Measurements from ENCODE around the gene TSPAN18. TPM values are rescaled to one million over a fixed set of nuclear protein-coding genes. Genes with fewer than 3 reads are reported as not detected.

Gene TSPAN18
- total RNA-seq, 4 donors from 2014 or later, result 6.7 to 13.1 (median 7.9) TPM

- no peak overlapping the region for H3K27ac ChIP-seq
Observed at GRCh38 chr11:44840085-44840478, 113.3 kb downstream of the TSPAN18 start.

GRCh38 chr11:44840521-44841251 lies 113.9 kb downstream of the TSPAN18 start:
- TF ChIP-seq POLR2A (IDR thresholded peaks at IDR 0.05) (no peak), EP300 (IDR thresholded peaks at IDR 0.05) (no peak), CTCF (IDR thresholded peaks at IDR 0.05) (no peak)
- Histone ChIP-seq H3K27ac (no peak overlapping the region), H3K4me1 (no peaks in the 10 kb centered on the region), H3K4me3 (no peak overlapping the region), H3K27me3 (no peaks in the 10 kb centered on the region), H3K9me3 (peaks cover 0 to 10% (median 0%) of the 10 kb centered on the region in 4 donors), H3K36me3 (peaks cover 0 to 2% (median 0%) of the 10 kb centered on the region in 3 donors)
- 86 to 93% methylated on average over 9 of the region's 9 CpGs for WGBS, 2 donors
- DNase-seq (ENCODE audit: low spot score in 2 of 2), result no peak

More at GRCh38 chr11:44840085-44840478, 113.3 kb downstream of the TSPAN18 start:
- TF ChIP-seq CTCF (IDR thresholded peaks at IDR 0.05), result no peak
- TF ChIP-seq POLR2A (IDR thresholded peaks at IDR 0.05), result no peak
- TF ChIP-seq EP300 (IDR thresholded peaks at IDR 0.05), result no peak
- H3K9me3 ChIP-seq, result peaks cover 0 to 10% (median 0%) of the 10 kb centered on the region in 4 donors
- H3K27me3 ChIP-seq, result no peaks in the 10 kb centered on the region
- WGBS, 2 donors, result 83% methylated on average over 3 of the region's 3 CpGs
- H3K36me3 ChIP-seq, result no peaks in the 10 kb centered on the region
- peaks cover 0 to 2% (median under 1%) of the 10 kb centered on the region in 4 donors for H3K4me1 ChIP-seq
- DNase-seq (ENCODE audit: low spot score in 2 of 2), result no peak
- no peak overlapping the region for H3K4me3 ChIP-seq

- TF ChIP-seq EP300 (IDR thresholded peaks at IDR 0.05), result no peak
- no peak for TF ChIP-seq CTCF (IDR thresholded peaks at IDR 0.05)
- no peaks in the 10 kb centered on the region for H3K27me3 ChIP-seq
- H3K4me1 ChIP-seq, result no peaks in the 10 kb centered on the region
- H3K27ac ChIP-seq, result no peak overlapping the region
- 59 to 61% methylated on average over 5 of the region's 5 CpGs for WGBS, 2 donors
- peaks cover 0 to 17% (median under 1%) of the 10 kb centered on the region in 4 donors for H3K9me3 ChIP-seq
- peaks cover 0 to 13% (median 0%) of the 10 kb centered on the region in 3 donors for H3K36me3 ChIP-seq
- no peak overlapping the region for H3K4me3 ChIP-seq
- DNase-seq (ENCODE audit: low spot score in 2 of 2), result no peak
Observed at GRCh38 chr11:44842220-44842619, 115.5 kb downstream of the TSPAN18 start.

GRCh38 chr11:44846852-44847251 lies 120.1 kb downstream of the TSPAN18 start:
- H3K4me1 ChIP-seq, result peaks cover 0 to 21% (median 0%) of the 10 kb centered on the region in 4 donors
- peaks cover 0 to 13% (median 0%) of the 10 kb centered on the region in 3 donors for H3K36me3 ChIP-seq
- TF ChIP-seq CTCF (IDR thresholded peaks at IDR 0.05), result no peak
- TF ChIP-seq EP300 (IDR thresholded peaks at IDR 0.05), result no peak
- 88 to 94% methylated on average over 7 of the region's 7 CpGs for WGBS, 2 donors
- DNase-seq (ENCODE audit: low spot score in 2 of 2), result no peak
- no peak overlapping the region for H3K4me3 ChIP-seq
- H3K27ac ChIP-seq, result no peak overlapping the region
- peaks cover 0 to 20% (median 2%) of the 10 kb centered on the region in 4 donors for H3K9me3 ChIP-seq
- H3K27me3 ChIP-seq, result no peaks in the 10 kb centered on the region

- Histone ChIP-seq H3K9me3 (peaks cover 0 to 20% (median 2%) of the 10 kb centered on the region in 4 donors), H3K4me3 (no peak overlapping the region), H3K27ac (no peak overlapping the region), H3K4me1 (peaks cover 0 to 21% (median 0%) of the 10 kb centered on the region in 4 donors), H3K27me3 (no peaks in the 10 kb centered on the region), H3K36me3 (peaks cover 0 to 13% (median 0%) of the 10 kb centered on the region in 3 donors)
- TF ChIP-seq CTCF (IDR thresholded peaks at IDR 0.05) (no peak), EP300 (IDR thresholded peaks at IDR 0.05) (no peak), POLR2A (IDR thresholded peaks at IDR 0.05) (no peak)
- DNase-seq (ENCODE audit: low spot score in 2 of 2), result no peak
Observed at GRCh38 chr11:44847316-44847715, 120.6 kb downstream of the TSPAN18 start.

Data from tibial nerve (tissue), 4 donors.